Activated naive CD4-positive, alpha-beta T cell treated with anti-CD3 and anti-CD28 coated beads, Interleukin-2, amount 50 U/mL, for 72 hours (primary cell): ENCODE data around the gene OR10J1. TPM values are rescaled to one million over a fixed set of nuclear protein-coding genes. Genes with fewer than 3 reads are reported as not detected.
"Not testable (repeated sequence)": the region's sequence is repeated elsewhere in the genome, so short reads cannot be mapped to it uniquely, and the experiment has no call there.

Experiments used
- ATAC-seq, 2 donors: fragments of 150-1000 bp; cut with Tn5 transposase; 2 replicates each; pipeline ENCODE4 v1.10.0; 2021; ENCODE audit warnings: mild to moderate bottlenecking in 2 of 2, moderate library complexity in 2 of 2
- DNase-seq, 2 donors: peaks; one replicate each; pipeline ENCODE4 v3.0.0; 2021 to 2022; ENCODE audit warnings: low spot score in 2 of 2
- H3K27ac Mint-ChIP-seq, 2 donors: one replicate each; pipeline ENCODE4 v1.8.0; 2022; ENCODE audit warnings: mild to moderate bottlenecking in 2 of 2, mixed read lengths in 2 of 2
- H3K36me3 Mint-ChIP-seq, 2 donors: one replicate each; pipeline ENCODE4 v1.8.0; 2022; ENCODE audit warnings: mixed read lengths in 2 of 2
- H3K9me3 Mint-ChIP-seq, 2 donors: one replicate each; pipeline ENCODE4 v1.8.0; 2022; ENCODE audit warnings: mixed read lengths in 2 of 2
- total RNA-seq, 2 donors: library from RNA; stranded (reverse); gene quantifications; one replicate each; pipeline ENCODE4 v1.2.3, GENCODE V29; 2022

The OR10J1 gene
- not detected for total RNA-seq

- no peaks in the 10 kb centered on the region for H3K9me3 Mint-ChIP-seq
- H3K27ac Mint-ChIP-seq = no peak within 1 kb of the TSS
- ATAC-seq = no peak
- no peaks in the 10 kb centered on the region for H3K36me3 Mint-ChIP-seq
- DNase-seq = no peak
Measured at GRCh38 chr1:159439422-159439821, at the start of gene OR10J1. Gene OR10J1 (plus strand): TSS chr1:159439722. CDS start chr1:159439792, 70 bp downstream.

- ATAC-seq = no peak
Measured at GRCh38 chr1:159406821-159407220, 32.7 kb upstream of the OR10J1 start.

GRCh38 chr1:159408862-159409400, 30.6 kb upstream of the OR10J1 start:
- no peak for ATAC-seq

More at GRCh38 chr1:159406821-159407220, 32.7 kb upstream of the OR10J1 start:
- Mint-ChIP-seq H3K36me3 (no peaks in the 10 kb centered on the region), H3K27ac (no peak overlapping the region), H3K9me3 (peaks cover 0 to 20% of the 10 kb centered on the region in 2 donors)
- no peak for DNase-seq

GRCh38 chr1:159421821-159422220, 17.7 kb upstream of the OR10J1 start:
- Mint-ChIP-seq H3K36me3 (peaks cover 5 to 21% of the 10 kb centered on the region in 2 donors), H3K27ac (no peak overlapping the region), H3K9me3 (peaks cover 24 to 28% of the 10 kb centered on the region in 2 donors)
- no peak for DNase-seq
- ATAC-seq = no peak

More at GRCh38 chr1:159408862-159409400, 30.6 kb upstream of the OR10J1 start:
- peaks cover 0 to 20% of the 10 kb centered on the region in 2 donors for H3K9me3 Mint-ChIP-seq
- no peak overlapping the region for H3K27ac Mint-ChIP-seq
- no peak for DNase-seq
- no peaks in the 10 kb centered on the region for H3K36me3 Mint-ChIP-seq

GRCh38 chr1:159428536-159428935, 11.0 kb upstream of the OR10J1 start:
- H3K36me3 Mint-ChIP-seq = no peaks in the 10 kb centered on the region
- no peaks in the 10 kb centered on the region for H3K9me3 Mint-ChIP-seq
- H3K27ac Mint-ChIP-seq = no peak overlapping the region
- ATAC-seq (no peak), DNase-seq (no peak)

GRCh38 chr1:159429074-159429861, 10.3 kb upstream of the OR10J1 start:
- Mint-ChIP-seq H3K9me3 (no peaks in the 10 kb centered on the region), H3K36me3 (no peaks in the 10 kb centered on the region), H3K27ac (no peak overlapping the region)
- ATAC-seq (no peak), DNase-seq (no peak)

- ATAC-seq = no peak
- Mint-ChIP-seq H3K9me3 (no peaks in the 10 kb centered on the region), H3K27ac (no peak overlapping the region)
Measured at GRCh38 chr1:159430985-159431384, 8.5 kb upstream of the OR10J1 start.

GRCh38 chr1:159431904-159432303, 7.6 kb upstream of the OR10J1 start, which contains the start of gene OR10J4:
Gene OR10J4 (plus strand): TSS chr1:159432204.
- ATAC-seq (no peak), DNase-seq (no peak)
- no peak within 1 kb of the TSS for H3K27ac Mint-ChIP-seq

More at GRCh38 chr1:159430985-159431384, 8.5 kb upstream of the OR10J1 start:
- no peak for DNase-seq
- H3K36me3 Mint-ChIP-seq = no peaks in the 10 kb centered on the region

GRCh38 chr1:159436469-159436868, 3.1 kb upstream of the OR10J1 start:
- no peak overlapping the region for H3K27ac Mint-ChIP-seq
- DNase-seq (no peak), ATAC-seq (no peak)
- H3K9me3 Mint-ChIP-seq = no peaks in the 10 kb centered on the region
- no peaks in the 10 kb centered on the region for H3K36me3 Mint-ChIP-seq

More at GRCh38 chr1:159431904-159432303, 7.6 kb upstream of the OR10J1 start, which contains the start of gene OR10J4:
- Mint-ChIP-seq H3K9me3 (no peaks in the 10 kb centered on the region), H3K36me3 (no peaks in the 10 kb centered on the region)

GRCh38 chr1:159441360-159441759, 1.8 kb downstream of the OR10J1 start:
- no peak for DNase-seq
- H3K27ac Mint-ChIP-seq = no peak overlapping the region
- H3K9me3 Mint-ChIP-seq = peaks cover 0 to 5% of the 10 kb centered on the region in 2 donors
- ATAC-seq = no peak
- no peaks in the 10 kb centered on the region for H3K36me3 Mint-ChIP-seq

- no peak overlapping the region for H3K27ac Mint-ChIP-seq
- ATAC-seq = no peak
- no peak for DNase-seq
- peaks cover 0 to 3% of the 10 kb centered on the region in 2 donors for H3K36me3 Mint-ChIP-seq
- peaks cover 0 to 9% of the 10 kb centered on the region in 2 donors for H3K9me3 Mint-ChIP-seq
Measured at GRCh38 chr1:159442428-159442827, 2.9 kb downstream of the OR10J1 start.

- DNase-seq (no peak), ATAC-seq (no peak)
- Mint-ChIP-seq H3K27ac (no peak overlapping the region), H3K9me3 (peaks cover 5 to 17% of the 10 kb centered on the region in 2 donors), H3K36me3 (peaks cover 0 to 10% of the 10 kb centered on the region in 2 donors)
Measured at GRCh38 chr1:159443066-159443750, 3.7 kb downstream of the OR10J1 start.

GRCh38 chr1:159444511-159444910, 5.0 kb downstream of the OR10J1 start:
- no peak for ATAC-seq
- Mint-ChIP-seq H3K27ac (no peak overlapping the region), H3K36me3 (peaks cover 0 to 13% of the 10 kb centered on the region in 2 donors), H3K9me3 (peaks cover 12 to 18% of the 10 kb centered on the region in 2 donors)
- no peak for DNase-seq

GRCh38 chr1:159448181-159448580, 8.7 kb downstream of the OR10J1 start:
- peaks cover 12 to 21% of the 10 kb centered on the region in 2 donors for H3K9me3 Mint-ChIP-seq
- H3K36me3 Mint-ChIP-seq = peaks cover 0 to 13% of the 10 kb centered on the region in 2 donors
- ATAC-seq (no peak), DNase-seq (no peak)
- no peak overlapping the region for H3K27ac Mint-ChIP-seq

- not testable (repeated sequence) for DNase-seq, H3K27ac Mint-ChIP-seq, ATAC-seq
- H3K36me3 Mint-ChIP-seq = peaks cover 0 to 19% of the 10 kb centered on the region in 2 donors
- peaks cover 17 to 27% of the 10 kb centered on the region in 2 donors for H3K9me3 Mint-ChIP-seq
Measured at GRCh38 chr1:159449605-159450004, 10.1 kb downstream of the OR10J1 start.

- no peak for DNase-seq
- peaks cover 8 to 14% of the 10 kb centered on the region in 2 donors for H3K9me3 Mint-ChIP-seq
- H3K27ac Mint-ChIP-seq = no peak overlapping the region
- ATAC-seq = no peak
- peaks cover 6 to 8% of the 10 kb centered on the region in 2 donors for H3K36me3 Mint-ChIP-seq
Measured at GRCh38 chr1:159459551-159459950, 20.0 kb downstream of the OR10J1 start.

GRCh38 chr1:159465191-159465603, 25.7 kb downstream of the OR10J1 start:
- Mint-ChIP-seq H3K27ac (no peak overlapping the region), H3K9me3 (peaks cover 11 to 14% of the 10 kb centered on the region in 2 donors), H3K36me3 (peaks cover 6 to 8% of the 10 kb centered on the region in 2 donors)
- DNase-seq (no peak), ATAC-seq (no peak)
